Measurements from ENCODE around the gene ADGRB2. TPM values are rescaled to one million over a fixed set of nuclear protein-coding genes. Genes with fewer than 3 reads are reported as not detected.

The ADGRB2 gene
- total and polyA plus RNA-seq, 2 donors (not counting 1 experiment from before 2014, with no cell fraction given): 4.4 to 10.4 TPM

DNA sequence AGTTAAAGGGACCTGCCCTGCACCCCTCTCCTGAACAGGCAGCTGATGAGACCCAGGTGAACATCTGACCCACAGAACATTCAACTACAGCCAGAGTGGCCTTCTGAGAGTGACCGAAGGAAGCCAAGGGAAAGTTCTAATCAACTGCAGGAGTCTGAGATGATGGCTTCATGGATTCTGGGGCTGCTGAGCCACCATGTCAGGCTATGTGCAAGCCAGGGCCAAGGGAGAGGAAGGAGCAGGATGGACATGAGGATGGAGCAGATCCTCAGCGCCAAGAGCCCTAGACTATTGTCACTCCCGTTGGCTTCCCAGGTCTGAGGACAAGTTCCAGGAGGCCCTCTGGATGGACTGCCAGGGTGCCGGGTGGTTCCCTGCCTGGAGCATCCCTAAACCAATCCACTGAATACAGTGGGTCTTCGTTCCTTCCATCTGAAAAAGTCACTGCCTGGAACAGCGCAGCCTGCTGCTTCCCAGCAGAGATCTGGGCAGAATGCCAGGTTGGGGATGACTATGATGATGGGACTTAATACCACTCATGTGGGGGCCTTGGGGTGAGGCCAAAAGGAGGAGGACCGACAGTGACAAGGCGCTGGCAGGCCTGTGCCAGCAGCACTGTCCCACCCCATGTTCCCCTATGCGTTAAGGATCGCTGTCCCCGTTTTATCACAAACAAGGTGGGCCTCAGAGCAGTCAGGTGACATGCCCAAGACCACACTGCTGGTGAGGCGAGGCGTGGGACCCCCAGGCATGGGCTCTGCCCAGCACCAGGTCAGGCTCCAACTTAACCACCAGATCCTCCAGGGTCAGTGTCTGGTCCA, 31.9 kb upstream of the ADGRB2 start:
- TF ChIP-seq, protein P1, sequence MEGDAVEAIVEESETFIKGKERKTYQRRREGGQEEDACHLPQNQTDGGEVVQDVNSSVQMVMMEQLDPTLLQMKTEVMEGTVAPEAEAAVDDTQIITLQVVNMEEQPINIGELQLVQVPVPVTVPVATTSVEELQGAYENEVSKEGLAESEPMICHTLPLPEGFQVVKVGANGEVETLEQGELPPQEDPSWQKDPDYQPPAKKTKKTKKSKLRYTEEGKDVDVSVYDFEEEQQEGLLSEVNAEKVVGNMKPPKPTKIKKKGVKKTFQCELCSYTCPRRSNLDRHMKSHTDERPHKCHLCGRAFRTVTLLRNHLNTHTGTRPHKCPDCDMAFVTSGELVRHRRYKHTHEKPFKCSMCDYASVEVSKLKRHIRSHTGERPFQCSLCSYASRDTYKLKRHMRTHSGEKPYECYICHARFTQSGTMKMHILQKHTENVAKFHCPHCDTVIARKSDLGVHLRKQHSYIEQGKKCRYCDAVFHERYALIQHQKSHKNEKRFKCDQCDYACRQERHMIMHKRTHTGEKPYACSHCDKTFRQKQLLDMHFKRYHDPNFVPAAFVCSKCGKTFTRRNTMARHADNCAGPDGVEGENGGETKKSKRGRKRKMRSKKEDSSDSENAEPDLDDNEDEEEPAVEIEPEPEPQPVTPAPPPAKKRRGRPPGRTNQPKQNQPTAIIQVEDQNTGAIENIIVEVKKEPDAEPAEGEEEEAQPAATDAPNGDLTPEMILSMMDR (conservative IDR thresholded peaks at IDR 0.05 in 1 of 2, IDR thresholded peaks at IDR 0.05 in 1 of 2; ENCODE audit: low read depth in 1 of 2, low read length in 2 of 2): peak in 1 of 2 donors; percentile 22
- TF ChIP-seq EZH2 (IDR thresholded peaks at IDR 0.05; ENCODE audit: low read length, missing control alignments): no peak
- peak; percentile 85 to 86 for DNase-seq (ENCODE audit: low read depth in 2 of 2)
- no peaks in the 10 kb centered on the region for H4K20me1 ChIP-seq (ENCODE audit: control insufficient read depth, extremely low read depth, insufficient read depth, low read length)
- peak overlapping the region; percentile 90 for H3K27ac ChIP-seq (ENCODE audit: insufficient read depth, low read length)
- no peak overlapping the region for H2AFZ ChIP-seq (ENCODE audit: low read length)
- H3K9me3 ChIP-seq (ENCODE audit: control insufficient read depth, insufficient read depth, low read depth, low read length): no peaks in the 10 kb centered on the region
- peaks cover 35% of the 10 kb centered on the region for H3K79me2 ChIP-seq (ENCODE audit: control insufficient read depth, insufficient read depth, low read length)
- H3K9ac ChIP-seq (ENCODE audit: insufficient read depth, low read length): no peak overlapping the region
- peaks cover 14% of the 10 kb centered on the region for H3K36me3 ChIP-seq (ENCODE audit: control insufficient read depth, insufficient read depth, low read length)
- peaks cover 27% of the 10 kb centered on the region for H3K4me1 ChIP-seq (ENCODE audit: control insufficient read depth, extremely low read depth, insufficient read depth, low read length)
- H3K4me3 ChIP-seq (replicated peaks in 1 of 4; ENCODE audit: control extremely low read depth in 1 of 4, insufficient read depth in 1 of 4, low read depth in 3 of 4, low read length in 4 of 4): peak overlapping the region; percentile 75 to 88 (median 83)
- peak overlapping the region; percentile 98 for H3K4me2 ChIP-seq (ENCODE audit: extremely low read depth, insufficient read depth, low read length)
- H3K27me3 ChIP-seq (ENCODE audit: control insufficient read depth, insufficient read depth, low read length): no peaks in the 10 kb centered on the region

- H3K4me3 ChIP-seq (replicated peaks in 1 of 4; ENCODE audit: control extremely low read depth in 1 of 4, insufficient read depth in 1 of 4, low read depth in 3 of 4, low read length in 4 of 4): no peak overlapping the region
- H3K9me3 ChIP-seq (ENCODE audit: control insufficient read depth, insufficient read depth, low read depth, low read length): no peaks in the 10 kb centered on the region
- H2AFZ ChIP-seq (ENCODE audit: low read length): no peak overlapping the region
- H4K20me1 ChIP-seq (ENCODE audit: control insufficient read depth, extremely low read depth, insufficient read depth, low read length): no peaks in the 10 kb centered on the region
- peaks cover 16% of the 10 kb centered on the region for H3K36me3 ChIP-seq (ENCODE audit: control insufficient read depth, insufficient read depth, low read length)
- H3K4me2 ChIP-seq (ENCODE audit: extremely low read depth, insufficient read depth, low read length): no peak overlapping the region
- H3K4me1 ChIP-seq (ENCODE audit: control insufficient read depth, extremely low read depth, insufficient read depth, low read length): peaks cover 27% of the 10 kb centered on the region
- TF ChIP-seq, protein P1 (conservative IDR thresholded peaks at IDR 0.05 in 1 of 2, IDR thresholded peaks at IDR 0.05 in 1 of 2; ENCODE audit: low read depth in 1 of 2, low read length in 2 of 2): no peak
- no peak overlapping the region for H3K9ac ChIP-seq (ENCODE audit: insufficient read depth, low read length)
- no peak for DNase-seq (ENCODE audit: low read depth in 2 of 2)
- no peak overlapping the region for H3K27ac ChIP-seq (ENCODE audit: insufficient read depth, low read length)
- peaks cover 35% of the 10 kb centered on the region for H3K79me2 ChIP-seq (ENCODE audit: control insufficient read depth, insufficient read depth, low read length)
- no peaks in the 10 kb centered on the region for H3K27me3 ChIP-seq (ENCODE audit: control insufficient read depth, insufficient read depth, low read length)
Observed at GRCh38 chr1:31795096-31795675, 31.0 kb upstream of the ADGRB2 start.

DNA sequence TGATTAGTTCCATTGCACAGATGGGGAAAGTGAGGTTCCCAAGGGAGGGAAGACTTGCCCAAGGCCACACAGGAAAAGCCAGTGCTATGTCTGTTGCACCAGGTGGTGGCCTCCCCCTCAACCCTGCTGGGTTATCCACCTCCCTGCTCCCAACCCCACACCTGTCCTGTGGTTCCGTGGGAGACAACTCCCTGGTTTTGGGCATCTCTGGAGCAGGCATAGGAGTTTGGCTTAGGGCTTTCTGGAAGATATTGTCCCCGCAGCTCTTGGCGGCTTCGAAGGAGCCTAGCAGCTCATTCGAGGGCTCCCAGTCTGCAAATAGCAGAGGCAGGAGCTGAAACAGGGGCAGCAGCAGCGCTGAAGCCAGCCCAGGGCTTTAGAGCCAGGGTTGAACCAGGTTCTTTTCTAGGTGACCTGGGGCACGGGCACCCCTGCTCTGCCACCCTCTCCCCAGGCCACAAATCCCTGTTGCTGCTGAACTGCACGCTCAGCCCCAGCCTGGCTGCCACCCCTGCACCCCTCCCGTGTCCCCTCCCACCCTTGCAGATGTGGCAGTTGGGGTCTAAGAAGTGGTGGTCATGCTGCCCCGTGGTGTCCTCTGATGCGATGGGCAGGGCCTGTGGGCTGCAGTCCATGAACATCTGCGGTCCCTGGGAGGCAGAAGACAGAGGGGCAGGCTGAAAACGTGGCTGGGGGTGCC, 29.6 kb upstream of the ADGRB2 start:
- Histone ChIP-seq H3K4me2 (ENCODE audit: extremely low read depth, insufficient read depth, low read length) (no peak overlapping the region), H3K27ac (ENCODE audit: insufficient read depth, low read length) (no peak overlapping the region), H3K9ac (ENCODE audit: insufficient read depth, low read length) (no peak overlapping the region), H3K36me3 (ENCODE audit: control insufficient read depth, insufficient read depth, low read length) (peaks cover 16% of the 10 kb centered on the region), H4K20me1 (ENCODE audit: control insufficient read depth, extremely low read depth, insufficient read depth, low read length) (no peaks in the 10 kb centered on the region), H3K4me1 (ENCODE audit: control insufficient read depth, extremely low read depth, insufficient read depth, low read length) (peaks cover 22% of the 10 kb centered on the region), H3K27me3 (ENCODE audit: control insufficient read depth, insufficient read depth, low read length) (no peaks in the 10 kb centered on the region), H3K4me3 (replicated peaks in 1 of 4; ENCODE audit: control extremely low read depth in 1 of 4, insufficient read depth in 1 of 4, low read depth in 3 of 4, low read length in 4 of 4) (no peak overlapping the region), H2AFZ (ENCODE audit: low read length) (no peak overlapping the region), H3K79me2 (ENCODE audit: control insufficient read depth, insufficient read depth, low read length) (peaks cover 35% of the 10 kb centered on the region), H3K9me3 (ENCODE audit: control insufficient read depth, insufficient read depth, low read depth, low read length) (no peaks in the 10 kb centered on the region)
- no peak for DNase-seq (ENCODE audit: low read depth in 2 of 2)
- no peak for TF ChIP-seq EZH2 (IDR thresholded peaks at IDR 0.05; ENCODE audit: low read length, missing control alignments)
- TF ChIP-seq, protein P1 (conservative IDR thresholded peaks at IDR 0.05 in 1 of 2, IDR thresholded peaks at IDR 0.05 in 1 of 2; ENCODE audit: low read depth in 1 of 2, low read length in 2 of 2): no peak
